Measurements from ENCODE around the gene PSG7. TPM values are rescaled to one million over a fixed set of nuclear protein-coding genes. Genes with fewer than 3 reads are reported as not detected.
"Not testable (repeated sequence)": the region's sequence is repeated elsewhere in the genome, so short reads cannot be mapped to it uniquely, and the experiment has no call there.

PSG7 gene
- polyA plus RNA-seq: not detected

GRCh38 chr19:42937107-42937506 lies at the start of gene PSG7:
Gene PSG7 (minus strand): TSS chr19:42937207. CDS start chr19:42937076, 131 bp downstream.
- not testable (repeated sequence) for H3K36me3 Mint-ChIP-seq, H3K27me3 Mint-ChIP-seq, H3K4me1 Mint-ChIP-seq, H3K9me3 Mint-ChIP-seq, H3K4me3 Mint-ChIP-seq
- H3K27ac Mint-ChIP-seq: peak within 1 kb of the TSS in 1 of 3 donors; percentile 71

- Mint-ChIP-seq H3K27ac (no peak overlapping the region), H3K4me3 (no peak overlapping the region), H3K4me1 (no peaks in the 10 kb centered on the region), H3K9me3 (peaks cover 6 to 8% (median 6%) of the 10 kb centered on the region in 3 donors), H3K27me3 (peaks cover 8% of the 10 kb centered on the region), H3K36me3 (no peaks in the 10 kb centered on the region)
Measured at GRCh38 chr19:42985588-42985987, 48.6 kb upstream of the PSG7 start.

- not testable (repeated sequence) for H3K36me3 Mint-ChIP-seq, H3K4me1 Mint-ChIP-seq, H3K27ac Mint-ChIP-seq, H3K4me3 Mint-ChIP-seq, H3K27me3 Mint-ChIP-seq
- H3K9me3 Mint-ChIP-seq: peaks cover 8 to 20% (median 8%) of the 10 kb centered on the region in 3 donors
Measured at GRCh38 chr19:42982111-42982510, 45.1 kb upstream of the PSG7 start.

- peaks cover 0 to 12% (median 9%) of the 10 kb centered on the region in 3 donors for H3K9me3 Mint-ChIP-seq
- H3K27ac Mint-ChIP-seq, H3K4me3 Mint-ChIP-seq, H3K27me3 Mint-ChIP-seq, H3K36me3 Mint-ChIP-seq, H3K4me1 Mint-ChIP-seq: not testable (repeated sequence)
Measured at GRCh38 chr19:42971451-42971850, 34.4 kb upstream of the PSG7 start.

DNA sequence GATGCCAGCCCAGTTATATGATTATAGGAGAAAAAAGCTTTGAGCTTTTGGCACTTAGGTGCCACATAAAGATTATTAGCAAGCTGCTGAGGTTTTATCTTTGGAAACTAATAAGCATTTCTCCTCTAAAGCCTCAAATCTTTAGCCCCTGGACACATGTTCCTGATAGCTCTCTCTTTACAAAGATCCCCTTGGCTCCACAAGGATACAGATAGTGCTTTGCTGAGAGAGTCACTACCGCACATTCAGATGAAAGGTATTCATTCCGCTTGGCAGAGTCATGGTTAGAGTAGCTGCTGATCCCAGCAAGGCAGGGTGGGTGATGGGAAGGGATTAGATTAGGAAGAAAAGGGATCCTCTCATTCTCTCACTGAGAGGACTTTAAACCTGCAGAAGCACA lies 28.2 kb upstream of the PSG7 start:
- H3K27me3 Mint-ChIP-seq: peaks cover 4% of the 10 kb centered on the region
- H3K27ac Mint-ChIP-seq: no peak overlapping the region
- H3K4me1 Mint-ChIP-seq: no peaks in the 10 kb centered on the region

DNA sequence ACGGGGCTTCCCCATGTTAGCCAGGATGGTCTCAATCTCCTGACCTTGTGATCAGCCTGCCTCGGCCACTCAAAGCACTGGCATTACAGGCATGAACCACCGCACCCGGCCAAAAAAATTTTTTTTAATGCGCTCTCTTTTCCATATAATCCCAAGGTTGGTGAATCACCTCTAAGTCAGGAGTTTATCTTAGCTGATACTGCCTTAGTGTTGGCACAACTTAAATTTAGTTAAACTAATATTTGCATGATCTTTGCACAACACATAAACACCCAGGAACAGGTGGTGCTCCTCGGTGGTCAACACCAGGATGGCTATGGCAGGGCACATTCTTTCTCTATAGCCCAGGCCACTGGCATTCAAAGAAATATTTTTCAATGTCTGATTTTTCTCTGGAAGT lies 24.1 kb upstream of the PSG7 start:
- Mint-ChIP-seq H3K27me3 (peaks cover 4% of the 10 kb centered on the region), H3K27ac (no peak overlapping the region), H3K36me3 (no peaks in the 10 kb centered on the region), H3K4me3 (no peak overlapping the region), H3K4me1 (no peaks in the 10 kb centered on the region), H3K9me3 (peaks cover 0 to 9% (median 7%) of the 10 kb centered on the region in 3 donors)

More for the DNA sequence above, 28.2 kb upstream of the PSG7 start:
- H3K4me3 Mint-ChIP-seq: no peak overlapping the region
- H3K9me3 Mint-ChIP-seq: peaks cover 0 to 14% (median 8%) of the 10 kb centered on the region in 3 donors
- no peaks in the 10 kb centered on the region for H3K36me3 Mint-ChIP-seq

GRCh38 chr19:42952126-42952525 lies 15.1 kb upstream of the PSG7 start:
- H3K36me3 Mint-ChIP-seq, H3K27ac Mint-ChIP-seq, H3K4me1 Mint-ChIP-seq, H3K27me3 Mint-ChIP-seq, H3K4me3 Mint-ChIP-seq, H3K9me3 Mint-ChIP-seq: not testable (repeated sequence)

- H3K4me3 Mint-ChIP-seq, H3K9me3 Mint-ChIP-seq, H3K27me3 Mint-ChIP-seq, H3K27ac Mint-ChIP-seq, H3K36me3 Mint-ChIP-seq, H3K4me1 Mint-ChIP-seq: not testable (repeated sequence)
Measured at GRCh38 chr19:42951476-42951875, 14.5 kb upstream of the PSG7 start.

DNA sequence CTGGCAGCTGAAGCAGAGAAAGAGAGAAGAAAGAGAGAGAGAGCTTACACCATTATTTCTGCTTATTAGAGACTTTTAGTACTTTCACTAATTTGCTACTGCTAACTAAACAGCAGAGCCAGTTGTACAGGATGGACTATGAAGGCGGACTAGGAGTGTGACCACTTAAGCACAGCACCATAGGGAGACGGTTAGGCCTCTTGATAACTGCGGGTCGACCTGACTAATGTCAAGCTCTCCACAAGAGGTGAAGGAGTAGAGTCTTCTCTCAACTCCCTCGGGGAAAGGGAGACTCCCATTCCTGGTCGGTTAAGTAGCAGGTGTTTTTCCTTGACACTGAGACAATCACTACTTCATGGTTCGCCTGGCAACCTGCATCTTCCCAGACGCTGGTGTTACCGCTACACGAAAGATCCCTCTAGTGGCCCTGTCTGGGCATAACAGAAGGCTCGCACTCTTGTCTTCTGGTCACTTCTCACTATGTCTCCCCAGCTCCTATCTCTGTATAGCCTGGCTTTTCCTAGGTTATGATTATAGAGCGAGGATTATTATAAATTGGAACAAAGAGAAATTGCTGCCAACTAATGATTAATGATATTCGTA lies 5.3 kb upstream of the PSG7 start:
- Mint-ChIP-seq H3K27me3 (no peaks in the 10 kb centered on the region), H3K9me3 (no peaks in the 10 kb centered on the region), H3K4me3 (no peak overlapping the region), H3K4me1 (no peaks in the 10 kb centered on the region), H3K27ac (no peak overlapping the region), H3K36me3 (no peaks in the 10 kb centered on the region)

GRCh38 chr19:42934726-42935125 lies 2.3 kb downstream of the PSG7 start:
- not testable (repeated sequence) for H3K36me3 Mint-ChIP-seq, H3K4me1 Mint-ChIP-seq, H3K27ac Mint-ChIP-seq

GRCh38 chr19:42934183-42934582 lies 2.8 kb downstream of the PSG7 start:
- not testable (repeated sequence) for H3K9me3 Mint-ChIP-seq, H3K4me1 Mint-ChIP-seq, H3K27me3 Mint-ChIP-seq

More at GRCh38 chr19:42934726-42935125, 2.3 kb downstream of the PSG7 start:
- H3K9me3 Mint-ChIP-seq, H3K4me3 Mint-ChIP-seq, H3K27me3 Mint-ChIP-seq: not testable (repeated sequence)

DNA sequence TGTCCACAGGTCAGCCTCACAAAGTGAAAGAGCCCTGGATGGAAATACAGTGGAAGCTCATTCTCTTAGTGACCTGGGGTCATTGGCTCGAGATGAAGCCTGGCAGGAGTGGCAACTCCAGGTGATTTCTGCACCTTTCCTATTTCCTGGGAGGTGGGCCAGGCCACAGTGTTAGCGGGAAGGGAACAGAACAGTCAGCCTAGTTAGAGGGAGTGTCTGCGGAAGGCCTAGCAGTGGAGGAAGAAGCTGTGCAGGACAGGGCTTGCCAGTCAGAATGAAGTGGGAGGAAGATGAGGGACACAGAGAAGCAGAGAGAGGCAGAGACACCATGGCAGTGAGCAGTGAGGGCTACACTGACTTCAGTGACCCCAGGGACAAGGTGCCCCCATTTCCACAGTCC lies 3.6 kb downstream of the PSG7 start:
- not testable (repeated sequence) for H3K27ac Mint-ChIP-seq, H3K4me1 Mint-ChIP-seq, H3K36me3 Mint-ChIP-seq, H3K9me3 Mint-ChIP-seq, H3K27me3 Mint-ChIP-seq, H3K4me3 Mint-ChIP-seq

More at GRCh38 chr19:42934183-42934582, 2.8 kb downstream of the PSG7 start:
- not testable (repeated sequence) for H3K36me3 Mint-ChIP-seq, H3K27ac Mint-ChIP-seq, H3K4me3 Mint-ChIP-seq

DNA sequence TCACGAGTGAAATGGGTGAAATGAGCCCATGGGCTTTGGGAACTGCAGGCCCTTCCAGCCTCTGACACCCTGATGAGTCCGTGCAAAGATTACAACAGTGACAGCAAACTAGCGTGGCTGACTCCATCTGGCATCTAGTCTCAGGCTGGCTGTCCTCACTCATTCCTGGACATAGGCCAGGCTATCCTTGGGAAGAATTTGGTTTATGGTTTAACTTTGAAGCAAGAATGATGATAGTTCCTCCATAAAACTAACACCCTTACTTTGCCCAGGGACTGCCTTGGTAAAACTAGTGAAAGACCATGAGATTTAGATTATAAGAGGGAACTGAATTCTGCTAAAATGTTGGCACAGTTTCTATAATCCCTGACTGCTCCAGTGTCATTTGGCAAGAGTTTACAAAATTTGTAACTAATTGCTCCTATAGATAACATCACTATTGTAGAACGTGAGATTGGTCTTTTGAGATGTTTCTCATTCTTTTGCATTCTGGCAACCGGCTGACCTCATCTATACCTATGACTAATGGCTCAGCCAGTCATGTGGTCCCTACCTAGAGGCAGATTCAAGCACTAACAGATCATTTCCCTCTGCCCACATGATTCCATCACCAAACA lies 4.4 kb downstream of the PSG7 start:
- not testable (repeated sequence) for H3K4me3 Mint-ChIP-seq, H3K4me1 Mint-ChIP-seq, H3K9me3 Mint-ChIP-seq, H3K36me3 Mint-ChIP-seq, H3K27ac Mint-ChIP-seq
- peaks cover 11% of the 10 kb centered on the region for H3K27me3 Mint-ChIP-seq

DNA sequence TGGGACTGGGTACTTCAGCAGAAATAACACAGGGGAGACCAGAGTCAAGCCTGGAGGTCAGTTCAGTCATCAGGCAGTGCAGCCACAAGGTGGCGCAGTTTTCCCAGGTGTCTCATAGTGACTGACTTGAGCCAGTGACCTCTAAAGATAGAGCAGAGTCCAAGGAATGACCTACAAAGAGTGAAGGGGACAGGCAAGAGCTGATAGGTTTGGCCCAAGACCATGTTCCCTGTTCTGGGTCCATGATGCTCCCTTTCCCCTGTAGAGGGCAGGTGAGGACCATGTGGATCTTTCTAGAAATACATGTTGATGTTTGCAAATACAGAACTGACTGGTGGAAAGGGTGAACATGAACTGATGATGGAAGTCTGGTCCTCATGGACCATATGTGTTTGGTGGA lies 6.8 kb downstream of the PSG7 start:
- H3K4me1 Mint-ChIP-seq, H3K9me3 Mint-ChIP-seq, H3K36me3 Mint-ChIP-seq, H3K27ac Mint-ChIP-seq, H3K4me3 Mint-ChIP-seq: not testable (repeated sequence)
- H3K27me3 Mint-ChIP-seq: peaks cover 17% of the 10 kb centered on the region

GRCh38 chr19:42928896-42929295 lies 8.1 kb downstream of the PSG7 start:
- Mint-ChIP-seq H3K4me1 (no peaks in the 10 kb centered on the region), H3K36me3 (peaks cover 2% of the 10 kb centered on the region), H3K4me3 (no peak overlapping the region), H3K27me3 (peaks cover 17% of the 10 kb centered on the region), H3K27ac (no peak overlapping the region), H3K9me3 (no peaks in the 10 kb centered on the region)

GRCh38 chr19:42926781-42927180 lies 10.2 kb downstream of the PSG7 start:
- H3K36me3 Mint-ChIP-seq: peaks cover 2% of the 10 kb centered on the region
- H3K4me1 Mint-ChIP-seq: no peaks in the 10 kb centered on the region
- H3K27me3 Mint-ChIP-seq: peaks cover 17% of the 10 kb centered on the region
- H3K27ac Mint-ChIP-seq: no peak overlapping the region
- H3K9me3 Mint-ChIP-seq: no peaks in the 10 kb centered on the region
- H3K4me3 Mint-ChIP-seq: no peak overlapping the region

Measured in IgD-negative memory B cell (primary cell).